GM18519 (cell line): ENCODE measurements around the gene GLI2.

Source experiments
- ATAC-seq: cut with Tn5 transposase; IDR thresholded peaks from one replicate; pipeline ENCODE4 v1.9.1; 2021; ENCODE audit warnings: mild to moderate bottlenecking, moderate library complexity; ENCODE audit not compliant: unreplicated experiment, low FRiP score

The GLI2 gene

DNA sequence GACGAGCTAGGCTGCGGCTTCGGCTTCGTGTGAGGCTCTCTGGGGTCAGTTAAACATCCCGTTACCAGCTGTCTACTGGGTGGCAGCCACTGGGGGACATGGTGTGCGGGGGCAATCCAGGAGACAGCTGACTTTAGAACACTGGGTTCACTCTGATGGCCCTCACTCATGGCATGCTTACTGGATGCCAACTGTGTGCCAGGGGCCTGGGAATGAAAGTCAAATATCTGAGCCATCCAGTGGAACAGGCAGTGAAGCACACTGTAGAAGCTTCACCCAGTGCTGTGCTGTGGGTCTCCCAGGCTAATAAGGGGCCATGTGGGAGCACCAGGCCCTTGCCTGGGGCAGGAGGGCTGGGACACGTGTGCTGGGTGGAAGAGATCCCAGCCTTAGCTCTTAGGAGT lies 48.3 kb downstream of the GLI2 start:
- no peak for ATAC-seq
